ENCODE measurements around the gene AGPAT3.

AGPAT3 gene

DNA sequence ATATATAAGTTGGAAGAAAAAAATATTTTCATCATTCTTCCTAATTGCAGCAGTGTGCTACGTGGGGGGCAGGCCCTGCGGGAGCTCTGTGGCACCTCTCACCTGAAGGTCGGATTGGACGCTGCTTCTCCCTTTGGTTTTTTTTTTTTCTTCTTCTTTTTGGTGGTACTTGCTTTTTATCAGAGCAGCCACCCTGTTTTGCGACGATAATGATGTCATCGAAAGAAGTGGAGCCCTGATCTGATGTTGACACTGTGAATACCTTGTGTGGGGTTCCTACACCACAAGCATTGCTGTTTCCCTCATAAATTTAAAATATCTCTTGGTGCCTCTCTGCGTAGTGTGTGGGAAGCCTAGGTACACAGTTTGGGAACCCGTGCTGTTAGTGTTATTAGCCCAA lies 152.6 kb downstream of the AGPAT3 start:
- Histone ChIP-seq H3K27me3 (ENCODE audit: insufficient read depth, poor library complexity, severe bottlenecking) (no peaks in the 10 kb centered on the region), H3K4me3 (ENCODE audit: severe bottlenecking) (no peak overlapping the region), H3K36me3 (ENCODE audit: low read depth) (peaks cover 5% of the 10 kb centered on the region; the same call in 1 of the 2 replicates), H3K4me1 (ENCODE audit: insufficient read depth, poor library complexity, severe bottlenecking) (peaks cover 10% of the 10 kb centered on the region), H3K27ac (ENCODE audit: poor library complexity, severe bottlenecking) (no peak overlapping the region), H3K9me3 (ENCODE audit: severe bottlenecking) (no peaks in the 10 kb centered on the region)
- TF ChIP-seq, protein P1, sequence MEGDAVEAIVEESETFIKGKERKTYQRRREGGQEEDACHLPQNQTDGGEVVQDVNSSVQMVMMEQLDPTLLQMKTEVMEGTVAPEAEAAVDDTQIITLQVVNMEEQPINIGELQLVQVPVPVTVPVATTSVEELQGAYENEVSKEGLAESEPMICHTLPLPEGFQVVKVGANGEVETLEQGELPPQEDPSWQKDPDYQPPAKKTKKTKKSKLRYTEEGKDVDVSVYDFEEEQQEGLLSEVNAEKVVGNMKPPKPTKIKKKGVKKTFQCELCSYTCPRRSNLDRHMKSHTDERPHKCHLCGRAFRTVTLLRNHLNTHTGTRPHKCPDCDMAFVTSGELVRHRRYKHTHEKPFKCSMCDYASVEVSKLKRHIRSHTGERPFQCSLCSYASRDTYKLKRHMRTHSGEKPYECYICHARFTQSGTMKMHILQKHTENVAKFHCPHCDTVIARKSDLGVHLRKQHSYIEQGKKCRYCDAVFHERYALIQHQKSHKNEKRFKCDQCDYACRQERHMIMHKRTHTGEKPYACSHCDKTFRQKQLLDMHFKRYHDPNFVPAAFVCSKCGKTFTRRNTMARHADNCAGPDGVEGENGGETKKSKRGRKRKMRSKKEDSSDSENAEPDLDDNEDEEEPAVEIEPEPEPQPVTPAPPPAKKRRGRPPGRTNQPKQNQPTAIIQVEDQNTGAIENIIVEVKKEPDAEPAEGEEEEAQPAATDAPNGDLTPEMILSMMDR (IDR thresholded peaks at IDR 0.05; ENCODE audit: poor library complexity, severe bottlenecking), result no peak
- ATAC-seq (ENCODE audit: low read depth), result no peak
- DNase-seq (ENCODE audit: low spot score), result no peak

DNA sequence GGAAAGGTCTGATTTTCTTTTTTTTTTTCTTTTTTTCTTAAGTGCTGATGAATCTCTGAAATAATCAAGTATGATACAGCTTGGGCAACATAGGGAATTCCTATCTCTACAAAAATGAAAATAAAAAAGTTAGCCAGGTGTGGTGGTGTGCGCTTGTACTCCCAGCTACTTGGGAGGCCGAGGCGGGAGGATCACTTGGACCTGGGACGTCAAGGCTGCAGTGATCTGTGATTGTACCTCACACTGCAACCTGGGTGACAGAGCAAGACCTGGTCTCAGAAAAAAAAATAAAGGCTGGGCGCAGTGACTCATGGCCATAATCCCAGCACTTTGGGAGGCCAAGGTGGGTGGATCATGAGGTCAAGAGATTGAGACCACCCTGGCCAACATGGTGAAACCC lies 153.1 kb downstream of the AGPAT3 start:
- no peaks in the 10 kb centered on the region for H3K27me3 ChIP-seq (ENCODE audit: insufficient read depth, poor library complexity, severe bottlenecking)
- TF ChIP-seq, protein P1 (IDR thresholded peaks at IDR 0.05; ENCODE audit: poor library complexity, severe bottlenecking), result no peak
- peaks cover 10% of the 10 kb centered on the region for H3K4me1 ChIP-seq (ENCODE audit: insufficient read depth, poor library complexity, severe bottlenecking)
- no peaks in the 10 kb centered on the region for H3K9me3 ChIP-seq (ENCODE audit: severe bottlenecking)
- ATAC-seq (ENCODE audit: low read depth), result no peak
- no peak for DNase-seq (ENCODE audit: low spot score)
- H3K27ac ChIP-seq (ENCODE audit: poor library complexity, severe bottlenecking), result no peak overlapping the region
- no peak overlapping the region for H3K4me3 ChIP-seq (ENCODE audit: severe bottlenecking)
- peaks cover 5% of the 10 kb centered on the region; the same call in 1 of the 2 replicates for H3K36me3 ChIP-seq (ENCODE audit: low read depth)

- DNase-seq (ENCODE audit: low spot score) (no peak), ATAC-seq (ENCODE audit: low read depth) (no peak)
- Histone ChIP-seq H3K27ac (ENCODE audit: poor library complexity, severe bottlenecking) (no peak overlapping the region), H3K4me1 (ENCODE audit: insufficient read depth, poor library complexity, severe bottlenecking) (peaks cover 6% of the 10 kb centered on the region), H3K36me3 (ENCODE audit: low read depth) (peaks cover 5% of the 10 kb centered on the region; the same call in 1 of the 2 replicates), H3K9me3 (ENCODE audit: severe bottlenecking) (no peaks in the 10 kb centered on the region), H3K4me3 (ENCODE audit: severe bottlenecking) (no peak overlapping the region), H3K27me3 (ENCODE audit: insufficient read depth, poor library complexity, severe bottlenecking) (no peaks in the 10 kb centered on the region)
- TF ChIP-seq, protein P1 (IDR thresholded peaks at IDR 0.05; ENCODE audit: poor library complexity, severe bottlenecking), result no peak
These were observed 154.0 kb downstream of the AGPAT3 start for GRCh38 chr21:44018813-44019567.

DNA sequence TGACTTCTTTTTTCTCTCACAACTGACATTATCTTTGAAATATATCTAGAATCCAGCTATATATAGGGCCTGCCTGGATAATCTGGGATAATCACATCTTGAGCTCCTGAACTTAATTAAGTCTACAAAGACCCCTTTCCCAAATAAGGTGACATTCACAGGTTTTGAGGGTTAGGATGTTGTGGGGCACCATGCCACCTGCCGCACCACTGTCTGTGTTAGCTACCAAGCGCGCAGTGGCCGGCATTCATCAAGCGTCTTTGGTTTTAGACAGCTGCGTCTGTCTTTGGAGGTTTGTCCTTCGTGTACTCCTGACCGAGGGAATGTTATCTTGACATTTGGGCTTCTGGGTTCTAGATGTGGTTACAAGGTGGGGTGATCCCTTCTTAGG lies 154.5 kb downstream of the AGPAT3 start:
- DNase-seq (ENCODE audit: low spot score) (no peak), ATAC-seq (ENCODE audit: low read depth) (no peak)
- TF ChIP-seq, protein P1 (IDR thresholded peaks at IDR 0.05; ENCODE audit: poor library complexity, severe bottlenecking), result no peak
- H3K36me3 ChIP-seq (ENCODE audit: low read depth), result peaks cover 5% of the 10 kb centered on the region; the same call in 1 of the 2 replicates
- no peaks in the 10 kb centered on the region for H3K9me3 ChIP-seq (ENCODE audit: severe bottlenecking)
- H3K4me1 ChIP-seq (ENCODE audit: insufficient read depth, poor library complexity, severe bottlenecking), result peaks cover 5% of the 10 kb centered on the region
- H3K27me3 ChIP-seq (ENCODE audit: insufficient read depth, poor library complexity, severe bottlenecking), result no peaks in the 10 kb centered on the region
- no peak overlapping the region for H3K27ac ChIP-seq (ENCODE audit: poor library complexity, severe bottlenecking)
- H3K4me3 ChIP-seq (ENCODE audit: severe bottlenecking), result no peak overlapping the region

GRCh38 chr21:44020551-44020950 lies 155.5 kb downstream of the AGPAT3 start:
- Histone ChIP-seq H3K4me3 (ENCODE audit: severe bottlenecking) (no peak overlapping the region), H3K27ac (ENCODE audit: poor library complexity, severe bottlenecking) (no peak overlapping the region), H3K27me3 (ENCODE audit: insufficient read depth, poor library complexity, severe bottlenecking) (no peaks in the 10 kb centered on the region), H3K36me3 (ENCODE audit: low read depth) (no peaks in the 10 kb centered on the region), H3K9me3 (ENCODE audit: severe bottlenecking) (no peaks in the 10 kb centered on the region), H3K4me1 (ENCODE audit: insufficient read depth, poor library complexity, severe bottlenecking) (peaks cover 7% of the 10 kb centered on the region)
- DNase-seq (ENCODE audit: low spot score), result no peak
- TF ChIP-seq, protein P1 (IDR thresholded peaks at IDR 0.05; ENCODE audit: poor library complexity, severe bottlenecking), result no peak
- ATAC-seq (ENCODE audit: low read depth), result no peak

Measured in RWPE2 (cell line).